Endodermal cell (in vitro differentiated cells): ENCODE measurements around the gene RBM4. TPM values are rescaled to one million over a fixed set of nuclear protein-coding genes. Genes with fewer than 3 reads are reported as not detected.

Source experiments
- DNase-seq: peaks from one replicate; pipeline ENCODE4 v3.0.0-alpha.2; 2017
- H3K27ac ChIP-seq: 2 replicates; pipeline ENCODE4 v1.5.1; 2013; ENCODE audit warnings: mild to moderate bottlenecking, low read depth, low read length, moderate library complexity
- H3K27me3 ChIP-seq: 2 replicates; pipeline ENCODE4 v1.6.1; 2013; ENCODE audit warnings: mild to moderate bottlenecking, low read length, moderate library complexity; ENCODE audit not compliant: insufficient read depth, control insufficient read depth, poor library complexity, severe bottlenecking
- H3K36me3 ChIP-seq: 2 replicates; pipeline ENCODE4 v1.7.0; 2013; ENCODE audit warnings: mild to moderate bottlenecking, low read length, moderate library complexity; ENCODE audit not compliant: control insufficient read depth, insufficient read depth
- H3K4me1 ChIP-seq: one replicate; pipeline ENCODE4 v1.7.0; 2013; ENCODE audit warnings: low read length; ENCODE audit not compliant: control insufficient read depth, insufficient read depth
- H3K4me3 ChIP-seq: 2 replicates; pipeline ENCODE4 v1.5.1; 2013; ENCODE audit warnings: mild to moderate bottlenecking, low read length, moderate library complexity
- H3K9ac ChIP-seq: 2 replicates; pipeline ENCODE4 v1.6.1; 2013; ENCODE audit warnings: mild to moderate bottlenecking, low read length, moderate library complexity; ENCODE audit not compliant: poor library complexity, severe bottlenecking; ENCODE audit errors: extremely low read depth
- H3K9me3 ChIP-seq: 2 replicates; pipeline ENCODE4 v1.6.1; 2013; ENCODE audit warnings: mild to moderate bottlenecking, low read length, moderate library complexity; ENCODE audit not compliant: control insufficient read depth
- H3K27ac Mint-ChIP-seq: 2 replicates; pipeline ENCODE4 v1.8.0; 2020; ENCODE audit warnings: mixed read lengths
- H3K27me3 Mint-ChIP-seq: 2 replicates; pipeline ENCODE4 v1.8.0; 2021; ENCODE audit warnings: mild to moderate bottlenecking, mixed read lengths; ENCODE audit not compliant: insufficient read depth
- H3K36me3 Mint-ChIP-seq: 2 replicates; pipeline ENCODE4 v1.8.0; 2020; ENCODE audit warnings: low read depth, mixed read lengths
- H3K4me1 Mint-ChIP-seq: 2 replicates; pipeline ENCODE4 v1.8.0; 2020; ENCODE audit warnings: mixed read lengths
- H3K4me3 Mint-ChIP-seq: 2 replicates; pipeline ENCODE4 v1.8.0; 2020; ENCODE audit warnings: mild to moderate bottlenecking, moderate library complexity, mixed read lengths
- H3K9me3 Mint-ChIP-seq: 2 replicates; pipeline ENCODE4 v1.8.0; 2020; ENCODE audit warnings: mild to moderate bottlenecking, mixed read lengths
- WGBS, 2 experiments: methylation state at CpG; one replicate each; pipeline versions ENCODE4 v1.1.5 to v1.1.7; 2013; ENCODE audit warnings: missing lambda C conversion rate in 2 of 2, mixed read lengths in 1 of 2; ENCODE audit not compliant: insufficient coverage in 1 of 2, insufficient read length in 1 of 2; 5-methylcytosine and 5-hydroxymethylcytosine counted together
- total RNA-seq, 2 donors: library from RNA; stranded (reverse); fragmentation: NEBNext Ultra II Directional in 1 of 2; extraction: Animal tissue kit (Norgen Biotek cat#: 25700) in 1 of 2; gene quantifications; 2 replicates in 1 of 2; 3 replicates in 1 of 2; pipeline ENCODE4 v1.2.1, GENCODE V29; 2021
- TF ChIP-seq, protein P1 (sequence below): fragments of 200-600 bp; sonication (generic); conservative IDR thresholded peaks from 2 replicates; pipeline ENCODE4 v1.5.0; 2021; ENCODE audit warnings: antibody characterized with exemption, mild to moderate bottlenecking

RBM4 gene
- total RNA-seq, 2 donors from 2014 or later, result 151 to 191 TPM

DNA sequence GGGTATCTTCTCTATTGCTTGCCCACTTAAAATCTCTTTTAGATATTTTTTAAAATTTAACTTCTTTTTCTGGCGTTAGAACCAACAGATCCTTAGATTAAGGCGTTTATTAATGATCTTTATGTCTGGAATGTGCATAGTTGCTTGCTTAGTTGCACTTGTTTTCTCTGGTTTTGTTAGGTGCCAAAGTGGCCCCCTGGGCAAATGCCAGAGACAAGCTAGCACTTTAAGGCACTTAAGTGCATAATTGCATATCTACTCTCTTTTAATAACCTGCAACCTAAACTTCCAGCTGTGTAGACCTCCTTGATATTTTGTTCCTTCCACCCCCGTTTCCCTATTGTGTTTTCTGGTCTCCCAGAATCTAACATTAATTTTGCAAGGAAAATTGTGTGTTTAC lies 3.3 kb downstream of the RBM4 start:
- peaks cover 78% of the 10 kb centered on the region for H3K36me3 Mint-ChIP-seq

DNA sequence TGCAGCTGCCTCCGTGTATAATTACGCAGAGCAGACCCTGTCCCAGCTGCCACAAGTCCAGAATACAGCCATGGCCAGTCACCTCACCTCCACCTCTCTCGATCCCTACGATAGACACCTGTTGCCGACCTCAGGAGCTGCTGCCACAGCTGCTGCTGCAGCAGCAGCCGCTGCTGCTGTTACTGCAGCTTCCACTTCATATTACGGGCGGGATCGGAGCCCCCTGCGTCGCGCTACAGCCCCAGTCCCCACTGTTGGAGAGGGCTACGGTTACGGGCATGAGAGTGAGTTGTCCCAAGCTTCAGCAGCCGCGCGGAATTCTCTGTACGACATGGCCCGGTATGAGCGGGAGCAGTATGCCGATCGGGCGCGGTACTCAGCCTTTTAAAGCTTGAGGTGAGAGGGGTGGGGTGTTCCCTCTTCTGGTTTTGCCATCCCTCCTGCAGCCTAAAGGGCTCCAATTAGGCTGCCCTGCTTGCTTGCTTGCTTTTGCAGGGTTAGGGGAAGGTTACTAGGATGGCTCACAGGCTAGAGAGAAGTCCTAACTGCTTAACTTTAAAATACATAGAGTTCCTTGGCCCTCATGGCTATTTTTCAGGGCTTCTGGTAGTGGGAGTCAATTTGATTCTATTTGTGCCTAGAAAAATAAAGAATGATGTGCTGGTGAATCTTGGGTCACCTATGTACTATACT lies 5.4 kb downstream of the RBM4 start:
- TF ChIP-seq, protein P1, sequence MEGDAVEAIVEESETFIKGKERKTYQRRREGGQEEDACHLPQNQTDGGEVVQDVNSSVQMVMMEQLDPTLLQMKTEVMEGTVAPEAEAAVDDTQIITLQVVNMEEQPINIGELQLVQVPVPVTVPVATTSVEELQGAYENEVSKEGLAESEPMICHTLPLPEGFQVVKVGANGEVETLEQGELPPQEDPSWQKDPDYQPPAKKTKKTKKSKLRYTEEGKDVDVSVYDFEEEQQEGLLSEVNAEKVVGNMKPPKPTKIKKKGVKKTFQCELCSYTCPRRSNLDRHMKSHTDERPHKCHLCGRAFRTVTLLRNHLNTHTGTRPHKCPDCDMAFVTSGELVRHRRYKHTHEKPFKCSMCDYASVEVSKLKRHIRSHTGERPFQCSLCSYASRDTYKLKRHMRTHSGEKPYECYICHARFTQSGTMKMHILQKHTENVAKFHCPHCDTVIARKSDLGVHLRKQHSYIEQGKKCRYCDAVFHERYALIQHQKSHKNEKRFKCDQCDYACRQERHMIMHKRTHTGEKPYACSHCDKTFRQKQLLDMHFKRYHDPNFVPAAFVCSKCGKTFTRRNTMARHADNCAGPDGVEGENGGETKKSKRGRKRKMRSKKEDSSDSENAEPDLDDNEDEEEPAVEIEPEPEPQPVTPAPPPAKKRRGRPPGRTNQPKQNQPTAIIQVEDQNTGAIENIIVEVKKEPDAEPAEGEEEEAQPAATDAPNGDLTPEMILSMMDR, result no peak
- no peaks in the 10 kb centered on the region for H3K9me3 Mint-ChIP-seq
- H3K4me3 ChIP-seq, result peak overlapping the region; percentile 100
- peaks cover 9% of the 10 kb centered on the region for H3K4me1 ChIP-seq
- no peak overlapping the region for H3K27ac Mint-ChIP-seq
- H3K27me3 Mint-ChIP-seq, result no peaks in the 10 kb centered on the region
- H3K4me3 Mint-ChIP-seq, result peak overlapping the region; percentile 99
- H3K27me3 ChIP-seq, result no peaks in the 10 kb centered on the region
- peaks cover 96% of the 10 kb centered on the region for H3K36me3 ChIP-seq
- no peak for DNase-seq
- H3K9me3 ChIP-seq, result no peaks in the 10 kb centered on the region
- WGBS, 2 experiments, result 94 to 95% methylated on average over 16 to 24 of the region's 24 CpGs
- H3K9ac ChIP-seq, result no peak overlapping the region
- peaks cover 68% of the 10 kb centered on the region for H3K4me1 Mint-ChIP-seq
- H3K27ac ChIP-seq, result no peak overlapping the region
- H3K36me3 Mint-ChIP-seq, result peaks cover 90% of the 10 kb centered on the region

More for the DNA sequence above, 3.3 kb downstream of the RBM4 start:
- H3K27ac Mint-ChIP-seq, result no peak overlapping the region
- H3K9ac ChIP-seq, result peak overlapping the region; percentile 34
- TF ChIP-seq, protein P1, result no peak
- peaks cover 9% of the 10 kb centered on the region for H3K4me1 ChIP-seq
- 84% methylated on average over 3 of the region's 3 CpGs; no CpG with 5 or more reads in 1 of the 2 experiments for WGBS, 2 experiments
- peaks cover 77% of the 10 kb centered on the region for H3K36me3 ChIP-seq
- no peaks in the 10 kb centered on the region for H3K9me3 Mint-ChIP-seq
- H3K4me3 Mint-ChIP-seq, result peak overlapping the region; percentile 99
- no peak for DNase-seq
- H3K27me3 ChIP-seq, result no peaks in the 10 kb centered on the region
- H3K9me3 ChIP-seq, result no peaks in the 10 kb centered on the region
- no peak overlapping the region for H3K27ac ChIP-seq
- no peaks in the 10 kb centered on the region for H3K27me3 Mint-ChIP-seq
- H3K4me1 Mint-ChIP-seq, result peaks cover 77% of the 10 kb centered on the region
- H3K4me3 ChIP-seq, result peak overlapping the region; percentile 100

DNA sequence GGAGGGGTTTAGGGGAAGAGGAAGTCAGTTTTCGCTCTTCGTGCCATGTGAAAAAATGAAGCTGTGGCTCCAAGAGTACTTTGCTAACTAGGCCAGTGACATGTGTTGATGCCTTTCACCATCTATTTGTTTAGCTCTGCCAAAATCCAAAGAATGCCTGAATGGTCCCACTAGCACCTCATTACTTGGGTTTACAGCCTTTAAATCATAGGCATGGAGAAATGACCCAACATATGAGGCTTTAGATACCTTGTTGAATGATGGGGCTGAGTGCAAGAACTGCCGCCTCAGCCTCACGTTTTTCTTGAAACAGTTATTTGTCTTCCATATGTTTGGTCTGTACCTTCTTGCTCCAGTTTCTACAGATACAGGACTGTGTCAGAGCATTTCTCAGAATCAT lies 8.3 kb downstream of the RBM4 start:
- H3K27ac Mint-ChIP-seq, result no peak overlapping the region
- no peak overlapping the region for H3K4me3 ChIP-seq
- WGBS, 2 experiments, result 94 to 98% methylated on average over 4 of the region's 4 CpGs
- H3K27me3 Mint-ChIP-seq, result no peaks in the 10 kb centered on the region
- H3K27me3 ChIP-seq, result no peaks in the 10 kb centered on the region
- no peak overlapping the region for H3K4me3 Mint-ChIP-seq
- peaks cover 9% of the 10 kb centered on the region for H3K4me1 ChIP-seq
- DNase-seq, result no peak
- no peak overlapping the region for H3K9ac ChIP-seq
- no peak overlapping the region for H3K27ac ChIP-seq
- H3K36me3 ChIP-seq, result peaks cover 97% of the 10 kb centered on the region
- H3K9me3 ChIP-seq, result no peaks in the 10 kb centered on the region
- H3K36me3 Mint-ChIP-seq, result peaks cover 91% of the 10 kb centered on the region
- TF ChIP-seq, protein P1, result no peak
- H3K4me1 Mint-ChIP-seq, result peaks cover 43% of the 10 kb centered on the region
- H3K9me3 Mint-ChIP-seq, result no peaks in the 10 kb centered on the region
